Stimulated activated CD4-positive, alpha-beta T cell treated with anti-CD3 and anti-CD28 coated beads, Interleukin-4, amount 100 ng/mL, for 1 hour (primary cell): ENCODE data around the gene DKC1.
"Not testable (repeated sequence)": the region's sequence is repeated elsewhere in the genome, so short reads cannot be mapped to it uniquely, and the experiment has no call there.

Source experiments
- DNase-seq: peaks from one replicate; pipeline ENCODE4 v3.0.0-alpha.2; 2020

DKC1 gene

GRCh38 chrX:154793084-154793795 is 30.6 kb downstream of the DKC1 start:
- DNase-seq, result no peak

- no peak for DNase-seq
Observed at GRCh38 chrX:154795016-154795415, 32.4 kb downstream of the DKC1 start.

- no peak for DNase-seq
Observed at GRCh38 chrX:154797006-154797405, 34.3 kb downstream of the DKC1 start.

- no peak for DNase-seq
Observed at GRCh38 chrX:154799556-154800348, 37.1 kb downstream of the DKC1 start.

GRCh38 chrX:154800478-154801210 is 38.0 kb downstream of the DKC1 start:
- DNase-seq, result no peak

DNA sequence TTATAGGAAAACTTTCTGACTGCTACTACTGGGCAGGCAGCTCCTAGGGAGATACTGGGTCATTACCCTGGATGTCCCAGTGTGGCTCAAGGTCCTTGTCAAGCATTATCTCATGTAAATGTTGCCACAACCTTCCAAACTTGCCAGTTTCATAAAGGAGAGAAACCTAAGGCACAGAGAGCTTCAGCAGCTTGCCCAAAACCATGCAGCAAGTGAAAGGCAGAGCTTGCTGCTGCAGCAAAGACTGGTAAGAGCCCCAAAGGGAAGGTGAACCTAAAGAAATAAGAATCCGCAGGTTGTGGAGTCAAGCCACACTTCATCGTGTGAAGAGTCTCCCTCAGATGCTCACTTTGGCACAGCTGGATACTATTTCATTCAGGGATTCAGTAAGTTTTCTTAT is 40.3 kb downstream of the DKC1 start:
- DNase-seq, result no peak

DNA sequence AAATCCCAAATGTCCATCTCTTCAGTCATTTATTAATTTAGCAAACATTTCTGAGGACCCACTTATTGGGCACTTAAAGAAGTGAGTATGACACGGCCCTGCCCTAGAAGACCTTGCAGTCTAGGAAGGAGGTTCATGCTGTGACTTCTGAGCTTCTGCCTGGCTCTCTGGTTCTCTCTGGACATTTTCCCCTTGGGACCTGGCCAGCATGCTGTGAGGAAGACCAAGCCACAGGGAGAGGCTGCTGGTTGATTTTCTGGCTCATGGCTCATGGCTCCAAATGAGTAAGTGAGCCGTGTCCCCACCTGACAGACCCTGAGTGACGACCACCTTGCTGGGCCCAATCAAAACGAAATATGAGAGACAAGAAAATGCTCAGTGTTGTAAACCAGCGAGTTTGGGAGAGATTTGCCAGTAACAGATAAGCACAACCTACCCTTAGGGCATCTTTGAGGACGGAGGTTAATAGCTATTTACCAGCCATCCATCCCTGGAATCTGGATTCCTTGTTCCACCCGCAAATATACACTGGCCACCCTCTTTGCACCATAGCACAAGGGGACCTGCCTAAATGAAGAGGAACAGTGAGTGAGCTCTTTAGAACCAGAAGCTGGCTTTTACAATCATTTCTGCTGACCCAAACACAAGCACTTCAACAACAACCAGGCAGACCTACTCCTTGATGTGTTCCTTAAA is 41.7 kb downstream of the DKC1 start:
- no peak for DNase-seq

- peak; percentile 73 for DNase-seq
Observed at GRCh38 chrX:154804957-154805695, 42.5 kb downstream of the DKC1 start, which contains the start of gene MPP1. TSS of gene MPP1 (minus strand) at chrX:154805485. CDS start at chrX:154805373, 112 bp downstream.

GRCh38 chrX:154805696-154806091 is 43.0 kb downstream of the DKC1 start:
- DNase-seq, result no peak

- DNase-seq, result no peak
Observed at GRCh38 chrX:154806837-154807501, 44.3 kb downstream of the DKC1 start.

GRCh38 chrX:154809939-154810665 is 47.4 kb downstream of the DKC1 start:
- DNase-seq, result no peak

DNA sequence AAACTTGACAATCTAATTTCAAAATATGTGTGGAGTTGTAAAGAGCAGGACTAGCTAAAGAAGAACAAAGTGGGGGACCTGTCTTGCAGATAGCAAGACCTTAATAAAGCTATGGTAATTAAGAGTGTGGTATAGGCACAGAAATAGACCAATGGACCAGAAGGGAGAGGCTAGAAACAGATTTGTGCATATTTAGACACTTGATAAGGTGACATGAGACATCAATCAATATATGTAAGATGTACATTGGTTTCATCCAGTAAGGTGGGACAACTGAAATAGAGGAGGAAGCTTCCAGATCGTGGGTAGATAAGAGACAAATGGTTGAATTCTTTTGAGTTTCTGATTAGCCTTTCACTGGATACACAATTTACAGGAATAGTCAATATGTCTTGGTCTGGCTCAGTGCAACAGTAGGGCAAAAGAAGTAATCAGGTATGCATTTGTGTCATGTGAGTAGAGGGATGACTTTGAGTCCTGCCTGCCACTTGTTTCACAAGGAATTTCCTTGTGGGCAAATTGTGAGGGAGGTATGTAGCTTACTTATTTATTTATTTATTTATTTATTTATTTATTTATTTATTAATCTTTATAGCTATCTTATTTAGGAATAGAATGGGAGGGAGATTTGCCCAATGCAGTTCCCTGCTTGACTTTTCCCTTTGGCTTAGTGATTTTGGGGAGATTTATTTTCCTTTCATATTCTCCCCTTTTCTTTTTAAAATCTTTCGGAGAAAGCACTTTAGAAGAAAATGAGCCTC is 49.9 kb downstream of the DKC1 start:
- DNase-seq, result no peak

- DNase-seq, result no peak
Observed at GRCh38 chrX:154813801-154814200, 51.1 kb downstream of the DKC1 start.

- DNase-seq, result no peak
Observed at GRCh38 chrX:154815274-154815818, 52.7 kb downstream of the DKC1 start.

DNA sequence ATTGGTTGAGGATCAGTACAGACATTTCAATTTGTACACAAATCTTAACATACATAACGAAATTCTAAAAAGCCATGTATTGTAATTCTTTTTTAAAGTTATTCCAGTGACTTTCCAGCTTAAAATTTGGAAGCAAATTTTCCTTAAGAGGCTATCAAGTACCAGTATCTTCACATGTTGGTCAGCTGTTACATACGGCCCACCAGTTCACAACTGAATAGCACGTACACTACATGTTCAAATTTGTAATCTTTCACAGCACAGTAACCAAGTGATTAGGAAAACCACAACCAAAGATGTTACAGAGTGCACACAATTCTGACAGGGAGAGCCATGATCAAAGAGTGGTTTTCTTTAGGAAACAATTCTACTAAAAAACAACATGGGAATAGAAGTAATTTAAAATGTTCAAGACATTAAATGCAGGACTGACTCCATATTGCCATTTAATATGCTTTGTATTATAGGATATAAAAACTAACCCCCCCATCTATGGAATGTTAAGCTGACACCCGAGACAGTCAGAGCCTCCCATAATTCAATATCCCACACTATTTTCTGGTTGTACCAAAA is 53.7 kb downstream of the DKC1 start:
- DNase-seq, result not testable (repeated sequence)

- DNase-seq, result not testable (repeated sequence)
Observed at GRCh38 chrX:154817048-154817618, 54.5 kb downstream of the DKC1 start.

GRCh38 chrX:154818916-154819770 is 56.5 kb downstream of the DKC1 start:
- no peak for DNase-seq

- DNase-seq, result no peak
Observed at GRCh38 chrX:154819771-154820341, 57.2 kb downstream of the DKC1 start.
